ENCODE measurements around the gene GPLD1.

- TF ChIP-seq GATA2 (IDR thresholded peaks at IDR 0.05; ENCODE audit: low read depth, low read length) = peak; percentile 74
- peak; percentile 63; the same call in 1 of the 2 replicates for TF ChIP-seq GATA3 (IDR thresholded peaks at IDR 0.05; ENCODE audit: low read depth, low read length)
These were observed 40.6 kb upstream of the GPLD1 start for GRCh38 chr6:24529985-24530384.
